Measurements from ENCODE around the gene ZNF106.

The ZNF106 gene

GRCh38 chr15:42499858-42500609, 9.1 kb upstream of the ZNF106 start:
- no peak overlapping the region for H2BK5ac ChIP-seq (ENCODE audit: low read length)
- H3K23ac ChIP-seq (ENCODE audit: low read length): no peak overlapping the region
- H3K27ac ChIP-seq (ENCODE audit: low read depth, low read length): no peak overlapping the region

GRCh38 chr15:42498212-42499068, 7.5 kb upstream of the ZNF106 start:
- Histone ChIP-seq H2AK5ac (ENCODE audit: low read length) (no peak overlapping the region), H2BK120ac (ENCODE audit: low read depth, low read length) (no peak overlapping the region), H3K23ac (ENCODE audit: low read length) (no peak overlapping the region), H2BK15ac (replicated peaks; ENCODE audit: low read depth) (no peak overlapping the region), H3K4me2 (ENCODE audit: low read length) (no peak overlapping the region), H3K4me3 (ENCODE audit: low read length) (no peak overlapping the region), H3K56ac (ENCODE audit: low read length) (no peak overlapping the region), H4K5ac (ENCODE audit: low read length) (no peak overlapping the region), H4K8ac (ENCODE audit: low read depth, low read length) (no peak overlapping the region), H2BK5ac (ENCODE audit: low read length) (no peak overlapping the region), H3K4ac (ENCODE audit: low read depth, low read length) (no peak overlapping the region), H3K9ac (ENCODE audit: low read length) (no peak overlapping the region), H3K36me3 (ENCODE audit: control insufficient read depth, insufficient read depth, low read length) (no peaks in the 10 kb centered on the region), H3K79me1 (ENCODE audit: low read length) (peaks cover 6% of the 10 kb centered on the region), H3K27ac (ENCODE audit: low read depth, low read length) (no peak overlapping the region), H3K4me1 (ENCODE audit: control insufficient read depth, low read depth, low read length) (no peaks in the 10 kb centered on the region), H3K18ac (ENCODE audit: low read length) (no peak overlapping the region), H3K79me2 (ENCODE audit: control insufficient read depth, insufficient read depth, low read length) (peaks cover 6% of the 10 kb centered on the region), H3K27me3 (ENCODE audit: insufficient read depth, low read length, poor library complexity) (no peaks in the 10 kb centered on the region)
- DNase-seq: peak; percentile 34
- WGBS (ENCODE audit: extremely low coverage, insufficient coverage, low lambda C conversion rate): no CpG with 5 or more reads among the region's 6 CpGs

More at GRCh38 chr15:42499858-42500609, 9.1 kb upstream of the ZNF106 start:
- H3K4me2 ChIP-seq (ENCODE audit: low read length): no peak overlapping the region
- H3K79me2 ChIP-seq (ENCODE audit: control insufficient read depth, insufficient read depth, low read length): peaks cover 6% of the 10 kb centered on the region
- no peak overlapping the region for H3K4me3 ChIP-seq (ENCODE audit: low read length)
- H2BK120ac ChIP-seq (ENCODE audit: low read depth, low read length): no peak overlapping the region
- H2BK15ac ChIP-seq (replicated peaks; ENCODE audit: low read depth): no peak overlapping the region
- no peaks in the 10 kb centered on the region for H3K27me3 ChIP-seq (ENCODE audit: insufficient read depth, low read length, poor library complexity)
- no peaks in the 10 kb centered on the region for H3K4me1 ChIP-seq (ENCODE audit: control insufficient read depth, low read depth, low read length)
- no peak overlapping the region for H3K9ac ChIP-seq (ENCODE audit: low read length)
- H4K5ac ChIP-seq (ENCODE audit: low read length): no peak overlapping the region
- DNase-seq: no peak
- no CpG with 5 or more reads among the region's 12 CpGs for WGBS (ENCODE audit: extremely low coverage, insufficient coverage, low lambda C conversion rate)
- no peak overlapping the region for H4K8ac ChIP-seq (ENCODE audit: low read depth, low read length)
- no peak overlapping the region for H3K56ac ChIP-seq (ENCODE audit: low read length)
- H3K36me3 ChIP-seq (ENCODE audit: control insufficient read depth, insufficient read depth, low read length): no peaks in the 10 kb centered on the region
- H3K79me1 ChIP-seq (ENCODE audit: low read length): peaks cover 6% of the 10 kb centered on the region
- no peak overlapping the region for H2AK5ac ChIP-seq (ENCODE audit: low read length)
- H3K4ac ChIP-seq (ENCODE audit: low read depth, low read length): no peak overlapping the region
- no peak overlapping the region for H3K18ac ChIP-seq (ENCODE audit: low read length)

- peaks cover 4% of the 10 kb centered on the region for H3K79me2 ChIP-seq (ENCODE audit: control insufficient read depth, insufficient read depth, low read length)
- H4K8ac ChIP-seq (ENCODE audit: low read depth, low read length): no peak within 1 kb of the TSS
- H2AK5ac ChIP-seq (ENCODE audit: low read length): no peak within 1 kb of the TSS
- no peaks in the 10 kb centered on the region for H3K36me3 ChIP-seq (ENCODE audit: control insufficient read depth, insufficient read depth, low read length)
- peak within 1 kb of the TSS; percentile 77 for H3K18ac ChIP-seq (ENCODE audit: low read length)
- H2BK120ac ChIP-seq (ENCODE audit: low read depth, low read length): no peak within 1 kb of the TSS
- H3K23ac ChIP-seq (ENCODE audit: low read length): no peak within 1 kb of the TSS
- no peak within 1 kb of the TSS for H4K5ac ChIP-seq (ENCODE audit: low read length)
- WGBS (ENCODE audit: extremely low coverage, insufficient coverage, low lambda C conversion rate): no CpG with 5 or more reads among the region's 43 CpGs
- H3K4me3 ChIP-seq (ENCODE audit: low read length): peak within 1 kb of the TSS; percentile 72
- H3K56ac ChIP-seq (ENCODE audit: low read length): peak within 1 kb of the TSS; percentile 89
- no peak within 1 kb of the TSS for H2BK15ac ChIP-seq (replicated peaks; ENCODE audit: low read depth)
- H3K9ac ChIP-seq (ENCODE audit: low read length): peak within 1 kb of the TSS; percentile 81
- peaks cover 2% of the 10 kb centered on the region for H3K79me1 ChIP-seq (ENCODE audit: low read length)
- H3K4me1 ChIP-seq (ENCODE audit: control insufficient read depth, low read depth, low read length): peaks cover 2% of the 10 kb centered on the region
- peak within 1 kb of the TSS; percentile 70 for H3K4me2 ChIP-seq (ENCODE audit: low read length)
- no peak within 1 kb of the TSS for H2BK5ac ChIP-seq (ENCODE audit: low read length)
- no peak within 1 kb of the TSS for H3K27ac ChIP-seq (ENCODE audit: low read depth, low read length)
- no peaks in the 10 kb centered on the region for H3K27me3 ChIP-seq (ENCODE audit: insufficient read depth, low read length, poor library complexity)
- no peak within 1 kb of the TSS for H3K4ac ChIP-seq (ENCODE audit: low read depth, low read length)
- DNase-seq: peak; percentile 94
These were observed 4.6 kb upstream of the ZNF106 start, which contains the start of gene SNAP23 for GRCh38 chr15:42495361-42496212. Gene SNAP23 (plus strand): TSS chr15:42495634. CDS start chr15:42511847, 16,213 bp downstream.

GRCh38 chr15:42494998-42495360, 4.0 kb upstream of the ZNF106 start:
- Histone ChIP-seq H3K79me2 (ENCODE audit: control insufficient read depth, insufficient read depth, low read length) (peaks cover 4% of the 10 kb centered on the region), H3K4ac (ENCODE audit: low read depth, low read length) (no peak overlapping the region), H3K18ac (ENCODE audit: low read length) (peak overlapping the region; percentile 77), H3K56ac (ENCODE audit: low read length) (peak overlapping the region; percentile 89), H3K9ac (ENCODE audit: low read length) (peak overlapping the region; percentile 59), H4K8ac (ENCODE audit: low read depth, low read length) (no peak overlapping the region), H2BK5ac (ENCODE audit: low read length) (no peak overlapping the region), H3K4me2 (ENCODE audit: low read length) (peak overlapping the region; percentile 36), H3K4me1 (ENCODE audit: control insufficient read depth, low read depth, low read length) (peaks cover 2% of the 10 kb centered on the region), H3K23ac (ENCODE audit: low read length) (no peak overlapping the region), H4K5ac (ENCODE audit: low read length) (no peak overlapping the region), H3K27me3 (ENCODE audit: insufficient read depth, low read length, poor library complexity) (no peaks in the 10 kb centered on the region), H3K4me3 (ENCODE audit: low read length) (peak overlapping the region; percentile 6), H2BK15ac (replicated peaks; ENCODE audit: low read depth) (no peak overlapping the region), H3K36me3 (ENCODE audit: control insufficient read depth, insufficient read depth, low read length) (no peaks in the 10 kb centered on the region), H2BK120ac (ENCODE audit: low read depth, low read length) (no peak overlapping the region), H3K79me1 (ENCODE audit: low read length) (peaks cover 2% of the 10 kb centered on the region), H2AK5ac (ENCODE audit: low read length) (no peak overlapping the region), H3K27ac (ENCODE audit: low read depth, low read length) (no peak overlapping the region)
- WGBS (ENCODE audit: extremely low coverage, insufficient coverage, low lambda C conversion rate): no CpG with 5 or more reads among the region's 10 CpGs
- peak; percentile 23 for DNase-seq

- no peak overlapping the region for H4K5ac ChIP-seq (ENCODE audit: low read length)
- no peak overlapping the region for H2BK5ac ChIP-seq (ENCODE audit: low read length)
- no peak overlapping the region for H2AK5ac ChIP-seq (ENCODE audit: low read length)
- no peak overlapping the region for H3K4me2 ChIP-seq (ENCODE audit: low read length)
- no peak overlapping the region for H2BK15ac ChIP-seq (replicated peaks; ENCODE audit: low read depth)
- no peak overlapping the region for H3K27ac ChIP-seq (ENCODE audit: low read depth, low read length)
- no peak overlapping the region for H2BK120ac ChIP-seq (ENCODE audit: low read depth, low read length)
- peaks cover 2% of the 10 kb centered on the region for H3K79me1 ChIP-seq (ENCODE audit: low read length)
- H3K79me2 ChIP-seq (ENCODE audit: control insufficient read depth, insufficient read depth, low read length): peaks cover 4% of the 10 kb centered on the region
- no peak overlapping the region for H4K8ac ChIP-seq (ENCODE audit: low read depth, low read length)
- no peak overlapping the region for H3K56ac ChIP-seq (ENCODE audit: low read length)
- no peaks in the 10 kb centered on the region for H3K27me3 ChIP-seq (ENCODE audit: insufficient read depth, low read length, poor library complexity)
- no CpG with 5 or more reads among the region's 1 CpG for WGBS (ENCODE audit: extremely low coverage, insufficient coverage, low lambda C conversion rate)
- no peak overlapping the region for H3K9ac ChIP-seq (ENCODE audit: low read length)
- no peak overlapping the region for H3K18ac ChIP-seq (ENCODE audit: low read length)
- peaks cover 2% of the 10 kb centered on the region for H3K4me1 ChIP-seq (ENCODE audit: control insufficient read depth, low read depth, low read length)
- DNase-seq: no peak
- no peak overlapping the region for H3K23ac ChIP-seq (ENCODE audit: low read length)
- H3K4ac ChIP-seq (ENCODE audit: low read depth, low read length): no peak overlapping the region
- H3K4me3 ChIP-seq (ENCODE audit: low read length): no peak overlapping the region
- H3K36me3 ChIP-seq (ENCODE audit: control insufficient read depth, insufficient read depth, low read length): no peaks in the 10 kb centered on the region
These were observed 2.7 kb upstream of the ZNF106 start for GRCh38 chr15:42493679-42494078.
